Activated CD4-positive, alpha-beta T cell treated with anti-CD3 and anti-CD28 coated beads for 36 hours (primary cell): ENCODE results near the gene PGAP3. TPM values are rescaled to one million over a fixed set of nuclear protein-coding genes. Genes with fewer than 3 reads are reported as not detected.
A peak's percentile ranks its signal among the peaks of the same experiment; 100 is the strongest.

Source experiments
- ATAC-seq: fragments of 200-7000 bp; cut with Tn5 transposase; one replicate; pipeline ENCODE4 v1.10.0; 2021; ENCODE audit warnings: mild to moderate bottlenecking, moderate library complexity
- CTCF ChIA-PET: fragments of 350-600 bp; sonication (Branson Sonifier 250); formaldehyde crosslinking; loops from one replicate; lab custom pipeline; 2021; ENCODE audit warnings: antibody characterized with exemption; lab: Charles Lee
- POLR2A ChIA-PET: fragments of 350-600 bp; sonication (Branson Sonifier 250); formaldehyde crosslinking; loops from one replicate; lab custom pipeline; 2021; ENCODE audit warnings: antibody characterized with exemption, inconsistent platforms; lab: Charles Lee
- DNase-seq: peaks from one replicate; pipeline ENCODE4 v3.0.0-alpha.2; 2020
- H3K27ac Mint-ChIP-seq: one replicate; pipeline ENCODE4 v1.8.0; 2021; ENCODE audit warnings: mixed read lengths
- H3K27me3 Mint-ChIP-seq: one replicate; pipeline ENCODE4 v1.8.0; 2021; ENCODE audit warnings: mixed read lengths
- H3K36me3 Mint-ChIP-seq: one replicate; pipeline ENCODE4 v1.8.0; 2021; ENCODE audit warnings: low read depth, mixed read lengths
- H3K4me1 Mint-ChIP-seq: one replicate; pipeline ENCODE4 v1.8.0; 2021; ENCODE audit warnings: mixed read lengths
- H3K4me3 Mint-ChIP-seq: one replicate; pipeline ENCODE4 v1.8.0; 2021; ENCODE audit warnings: mild to moderate bottlenecking, moderate library complexity, mixed read lengths
- H3K9me3 Mint-ChIP-seq: one replicate; pipeline ENCODE4 v1.8.0; 2021; ENCODE audit warnings: low read depth, mixed read lengths
- intact Hi-C, 2 experiments: fragments of 100-400 bp; cut with DNase I in 1 of 2; cut with micrococcal nuclease in 1 of 2; formaldehyde crosslinking; loops; one replicate each; pipeline versions ENCODE4 v1.14.2 to v1.15.1; 2022 to 2024; cut with DNase I, micrococcal nuclease
- total RNA-seq, 2 experiments: library from RNA; stranded (reverse); gene quantifications; one replicate each; pipeline ENCODE4 v1.2.3, GENCODE V29; 2021

PGAP3 gene
- total RNA-seq, 2 experiments from 2014 or later = 8.6 to 11.9 TPM

DNA sequence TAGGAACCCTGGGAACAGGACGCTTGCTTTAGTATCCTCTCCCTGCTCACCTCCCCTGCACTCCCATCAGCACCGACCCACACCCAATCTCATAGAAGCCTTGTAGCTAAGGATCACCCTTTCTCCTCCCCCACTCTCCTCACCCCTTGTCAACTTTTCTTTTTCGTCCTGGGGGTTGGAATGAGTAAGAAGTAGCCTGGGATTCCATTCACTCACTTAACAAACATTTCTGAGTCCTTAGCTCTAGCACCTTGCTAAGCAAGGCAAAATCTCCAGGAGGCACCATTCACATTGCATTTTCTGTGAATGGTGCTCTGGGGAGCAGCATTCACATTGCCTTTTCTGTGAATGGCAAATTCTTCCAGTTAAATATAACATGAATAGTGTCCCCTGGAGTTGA, 1.1 kb upstream of the PGAP3 start:
- peak overlapping the region; percentile 95 for H3K27ac Mint-ChIP-seq
- ChIA-PET POLR2A (interaction anchor here (0.7 kb wide), 1 partner anchor 34 kb away, joined by 4 read pairs; no protein-coding TSS in a partner anchor), CTCF (interaction anchor here (0.7 to 1.4 kb wide), 2 partner anchors 23 to 42 kb away, joined by 3 to 5 read pairs; no protein-coding TSS in a partner anchor)
- H3K9me3 Mint-ChIP-seq = no peaks in the 10 kb centered on the region
- DNase-seq (no peak), ATAC-seq (no peak)
- peaks cover 19% of the 10 kb centered on the region for H3K4me1 Mint-ChIP-seq
- peaks cover 3% of the 10 kb centered on the region for H3K36me3 Mint-ChIP-seq
- intact Hi-C loops = loop anchor here (1.0 to 5.0 kb wide), 8 partner anchors 41 to 528 kb away; partner anchors contain the start of genes MIEN1 (in 2 of the 2), STARD3 (in 2 of the 2), MED1 (in 1 of the 2) and MED24 (in 1 of the 2)
- H3K27me3 Mint-ChIP-seq = no peaks in the 10 kb centered on the region
- H3K4me3 Mint-ChIP-seq = peak overlapping the region; percentile 86

DNA sequence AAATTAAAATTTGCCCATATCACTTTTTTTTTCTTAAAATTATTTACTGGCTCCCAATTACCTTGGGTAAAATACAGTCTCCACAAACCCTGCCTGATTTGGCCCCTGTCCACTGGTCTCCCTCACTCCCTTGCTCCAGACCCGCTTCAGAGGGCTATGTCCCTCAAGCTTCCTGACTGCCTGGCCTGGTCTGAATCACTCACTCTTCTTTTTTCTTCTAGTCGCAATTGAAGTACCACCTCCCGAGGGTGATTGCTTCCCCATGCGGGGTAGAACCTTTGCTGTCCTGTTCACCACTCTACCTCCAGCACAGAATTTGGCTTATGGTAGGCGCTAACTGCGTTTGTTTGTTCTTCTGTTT, 598 bp upstream of the PGAP3 start:
- ChIA-PET POLR2A (interaction anchor here (0.6 kb wide), 1 partner anchor 20 kb away, joined by 12 read pairs; the partner anchor contains the start of gene PNMT), CTCF (interaction anchor here (0.7 to 1.4 kb wide), 9 partner anchors 13 to 131 kb away, joined by 3 to 5 read pairs (median 3); no protein-coding TSS in a partner anchor)
- Mint-ChIP-seq H3K4me3 (peak overlapping the region; percentile 86), H3K27ac (peak overlapping the region; percentile 95), H3K36me3 (peaks cover 3% of the 10 kb centered on the region), H3K27me3 (no peaks in the 10 kb centered on the region), H3K4me1 (peaks cover 19% of the 10 kb centered on the region), H3K9me3 (no peaks in the 10 kb centered on the region)
- ATAC-seq (no peak), DNase-seq (no peak)
- intact Hi-C loops = loop anchor here (1.0 to 5.0 kb wide), 8 partner anchors 42 to 529 kb away; partner anchors contain the start of genes MIEN1 (in 2 of the 2), STARD3 (in 2 of the 2), MED1 (in 1 of the 2) and MED24 (in 1 of the 2)

DNA sequence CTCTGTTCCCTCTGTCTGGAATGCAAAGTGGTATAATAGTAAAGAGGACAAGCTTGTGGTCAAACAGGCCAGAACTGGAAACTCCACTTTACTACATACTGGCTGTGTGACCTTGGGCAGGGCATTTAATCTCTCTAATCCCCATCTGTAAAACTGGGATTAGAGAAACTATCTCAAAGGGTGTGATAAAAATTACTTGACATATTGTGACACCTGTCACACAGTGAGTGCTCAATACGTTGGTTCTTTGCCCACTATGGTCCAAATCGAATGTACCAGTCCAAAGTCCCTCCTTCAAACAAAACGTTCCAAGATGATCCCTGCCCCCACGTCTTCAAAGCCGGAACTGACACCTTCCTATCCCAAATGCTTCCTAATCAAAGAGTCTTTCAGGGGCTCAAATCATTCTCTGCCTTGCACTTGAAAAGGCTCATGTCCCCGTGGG, 734 bp downstream of the PGAP3 start:
- no peaks in the 10 kb centered on the region for H3K27me3 Mint-ChIP-seq
- ChIA-PET CTCF (interaction anchor here (0.6 to 0.7 kb wide), 2 partner anchors 64 to 154 kb away, joined by 3 read pairs; no protein-coding TSS in a partner anchor), POLR2A (no interaction called here)
- peak overlapping the region; percentile 86 for H3K4me3 Mint-ChIP-seq
- ATAC-seq = no peak
- no peaks in the 10 kb centered on the region for H3K9me3 Mint-ChIP-seq
- peaks cover 19% of the 10 kb centered on the region for H3K4me1 Mint-ChIP-seq
- intact Hi-C loops = loop anchor here (1.0 to 5.0 kb wide), 8 partner anchors 45 to 530 kb away; partner anchors contain the start of genes IKZF3 (in 1 of the 2), LRRC3C (in 1 of the 2), MED24 (in 1 of the 2) and MIEN1 (in 1 of the 2)
- H3K36me3 Mint-ChIP-seq = peaks cover 5% of the 10 kb centered on the region
- peak overlapping the region; percentile 95 for H3K27ac Mint-ChIP-seq
- no peak for DNase-seq

DNA sequence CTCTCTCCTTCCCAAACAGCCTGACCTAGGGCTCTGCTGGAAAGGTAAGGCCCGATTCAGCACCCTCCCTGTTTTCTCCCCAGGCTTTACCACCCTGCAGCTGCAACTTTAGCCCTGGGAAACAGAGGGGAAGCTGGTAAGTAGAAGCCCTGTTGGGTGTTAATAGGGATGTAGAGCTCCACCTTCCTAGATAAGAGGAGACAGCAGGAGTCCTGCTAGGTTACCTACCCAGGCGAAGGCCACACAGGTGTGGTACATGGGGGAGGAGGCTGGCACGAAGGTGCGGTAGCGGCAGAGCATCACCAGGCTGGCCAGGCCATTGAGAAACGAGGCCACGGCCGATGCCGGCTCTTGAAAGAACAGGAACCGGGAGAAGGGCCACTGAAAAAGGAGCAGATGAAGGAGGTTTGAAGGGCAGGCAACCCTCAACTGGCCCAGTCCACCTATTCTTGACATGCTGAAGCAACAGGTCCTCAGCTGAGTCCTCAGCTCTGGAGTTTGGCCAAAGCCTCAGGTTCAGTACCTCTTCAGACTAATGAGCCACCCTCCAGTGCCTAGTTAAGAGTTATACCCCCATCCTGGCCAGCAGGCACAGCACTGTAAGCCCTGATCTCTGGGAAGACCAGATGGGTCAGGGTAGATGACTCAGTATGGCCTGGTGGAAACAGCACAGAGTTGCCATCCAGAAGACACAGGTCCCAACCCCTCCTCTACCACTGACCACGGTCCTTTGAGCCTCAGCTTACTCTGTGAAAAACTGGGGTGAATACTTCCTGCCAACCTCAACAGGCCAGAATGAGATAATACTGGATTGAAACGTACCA, 3.3 kb downstream of the PGAP3 start:
- no peak for ATAC-seq
- no peak for DNase-seq
- intact Hi-C loops = loop anchor here (5.0 kb wide), 4 partner anchors 48 to 533 kb away; partner anchors contain the start of genes MED24 (in 1 of the 2), MIEN1 (in 1 of the 2) and WIPF2 (in 1 of the 2)
- peaks cover 34% of the 10 kb centered on the region for H3K4me1 Mint-ChIP-seq
- no peaks in the 10 kb centered on the region for H3K9me3 Mint-ChIP-seq
- H3K27ac Mint-ChIP-seq = no peak overlapping the region
- peaks cover 9% of the 10 kb centered on the region for H3K36me3 Mint-ChIP-seq
- ChIA-PET CTCF (interaction anchor here (0.7 to 1.4 kb wide), 2 partner anchors 34 to 41 kb away, joined by 3 to 4 read pairs; no protein-coding TSS in a partner anchor), POLR2A (no interaction called here)
- H3K4me3 Mint-ChIP-seq = no peak overlapping the region
- no peaks in the 10 kb centered on the region for H3K27me3 Mint-ChIP-seq

DNA sequence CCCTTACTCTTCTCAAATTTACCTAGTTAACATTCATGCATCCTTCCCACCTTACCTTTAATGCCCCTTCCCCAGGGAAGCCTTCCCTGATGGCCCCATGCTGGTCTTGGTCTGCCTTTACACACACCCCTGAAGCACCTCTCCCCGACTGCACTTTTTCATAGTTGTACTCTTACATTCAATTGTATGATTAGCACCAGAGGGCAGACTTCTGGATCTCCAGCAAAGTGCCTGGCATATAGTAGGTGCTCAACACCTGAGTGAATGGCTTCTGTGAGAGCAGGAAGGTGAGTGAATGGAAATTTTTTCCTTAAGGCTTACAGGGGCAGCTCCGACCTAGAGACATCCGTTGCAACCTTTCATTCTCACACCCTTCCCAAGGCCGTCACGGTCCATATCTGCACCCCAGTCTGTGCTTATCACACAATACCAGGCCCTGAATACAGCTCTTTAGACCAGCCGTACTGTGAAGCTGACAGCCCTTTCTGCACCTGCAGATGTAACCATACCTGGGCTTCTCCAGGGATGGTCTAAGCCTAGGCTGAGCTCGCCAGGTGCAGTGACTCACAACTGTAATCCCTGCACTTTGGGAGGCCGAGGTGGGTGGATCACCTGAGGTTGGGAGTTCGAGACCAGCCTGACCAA, 4.4 kb downstream of the PGAP3 start:
- H3K27me3 Mint-ChIP-seq = no peaks in the 10 kb centered on the region
- H3K9me3 Mint-ChIP-seq = no peaks in the 10 kb centered on the region
- DNase-seq (no peak), ATAC-seq (no peak)
- POLR2A ChIA-PET = no interaction called here
- no peak overlapping the region for H3K4me3 Mint-ChIP-seq
- CTCF ChIA-PET = interaction anchor here (0.6 to 0.8 kb wide), 2 partner anchors 47 to 196 kb away, joined by 3 to 4 read pairs; no protein-coding TSS in a partner anchor
- no peak overlapping the region for H3K27ac Mint-ChIP-seq
- intact Hi-C loops = no loop called here
- H3K4me1 Mint-ChIP-seq = peaks cover 38% of the 10 kb centered on the region
- H3K36me3 Mint-ChIP-seq = peaks cover 12% of the 10 kb centered on the region

DNA sequence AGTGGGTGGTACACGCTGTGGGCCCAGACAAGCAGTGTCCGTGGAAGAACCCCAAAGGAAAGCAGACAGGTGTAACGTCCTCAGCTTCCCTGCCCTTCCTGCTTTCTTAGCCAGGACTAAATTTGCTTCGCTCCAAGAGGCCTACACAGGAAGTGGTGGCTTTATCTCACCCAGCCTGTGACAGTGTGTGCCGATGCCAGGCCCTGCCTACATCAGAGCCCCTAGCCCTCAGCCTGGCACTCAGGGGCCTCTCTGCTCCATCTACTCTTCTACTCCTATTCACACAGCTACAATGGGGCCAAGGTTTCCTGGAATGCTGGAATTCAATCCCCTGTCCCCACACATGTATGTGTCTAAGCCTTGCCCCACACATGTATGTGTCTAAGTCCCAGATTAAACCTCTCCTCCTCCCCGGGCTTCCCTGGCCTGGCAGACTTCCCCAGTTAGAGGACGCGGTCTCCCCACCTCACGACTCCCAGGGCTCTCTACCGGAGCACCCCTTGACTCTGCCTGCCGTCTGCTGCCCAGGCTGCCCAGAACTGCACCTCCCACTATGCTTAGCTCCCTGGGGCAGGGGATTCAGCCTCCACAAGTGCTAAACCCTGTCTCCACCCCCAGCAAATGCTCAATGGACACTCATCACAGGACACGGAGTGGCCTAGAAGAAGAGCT, 8.2 kb downstream of the PGAP3 start:
- H3K27me3 Mint-ChIP-seq = no peaks in the 10 kb centered on the region
- H3K27ac Mint-ChIP-seq = peak overlapping the region; percentile 90
- CTCF ChIA-PET = interaction anchor here (0.6 to 1.8 kb wide), 9 partner anchors 8 to 444 kb away, joined by 3 to 11 read pairs (median 4); partner anchors contain the start of gene PNMT
- POLR2A ChIA-PET = no interaction called here
- DNase-seq (peak; percentile 55), ATAC-seq (peak; percentile 79)
- no peaks in the 10 kb centered on the region for H3K9me3 Mint-ChIP-seq
- peaks cover 56% of the 10 kb centered on the region for H3K4me1 Mint-ChIP-seq
- H3K36me3 Mint-ChIP-seq = peaks cover 9% of the 10 kb centered on the region
- H3K4me3 Mint-ChIP-seq = no peak overlapping the region
- intact Hi-C loops = no loop called here

DNA sequence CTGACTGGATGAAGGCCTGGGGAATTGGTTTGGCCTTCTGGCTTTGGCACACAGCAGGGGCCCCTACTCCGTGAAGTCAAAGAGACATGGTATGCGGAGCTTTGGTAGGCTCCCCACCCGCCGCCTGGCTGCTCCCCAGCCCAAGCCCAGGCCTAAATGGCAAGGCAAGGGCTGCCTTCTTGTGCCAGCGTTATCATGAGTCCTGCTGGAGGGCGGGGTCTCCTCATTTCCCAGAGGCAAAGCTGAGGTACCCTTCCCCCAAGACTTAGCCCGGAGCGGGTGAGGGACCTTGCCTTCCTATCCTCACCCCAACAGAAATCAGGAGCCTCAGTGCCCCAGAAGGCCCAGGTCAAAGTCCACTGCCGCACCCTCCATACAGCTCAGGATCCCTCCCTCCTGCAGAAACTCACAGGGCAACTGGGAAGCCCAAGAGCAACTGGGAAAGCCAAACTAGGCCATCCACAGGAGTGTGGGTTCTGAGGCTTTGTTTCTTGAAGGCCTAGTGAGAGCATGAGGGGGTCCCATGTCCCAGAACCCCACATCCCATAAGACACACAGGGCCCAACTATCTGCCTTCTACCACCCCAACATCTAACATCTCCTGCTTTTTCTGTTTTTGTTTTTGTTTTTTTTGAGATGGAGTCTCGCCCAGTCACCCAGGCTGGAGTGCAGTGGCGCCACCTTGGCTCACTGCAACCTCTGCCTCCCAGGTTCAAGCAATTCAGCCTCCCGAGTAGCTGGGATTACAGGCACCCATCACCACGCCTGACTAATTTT, 9.3 kb downstream of the PGAP3 start:
- H3K27ac Mint-ChIP-seq = peak overlapping the region; percentile 90
- peaks cover 56% of the 10 kb centered on the region for H3K4me1 Mint-ChIP-seq
- DNase-seq (no peak), ATAC-seq (peak; percentile 2)
- H3K9me3 Mint-ChIP-seq = no peaks in the 10 kb centered on the region
- CTCF ChIA-PET = interaction anchor here (0.7 to 1.8 kb wide), 7 partner anchors 10 to 443 kb away, joined by 3 to 11 read pairs (median 5); partner anchors contain the start of gene PNMT
- POLR2A ChIA-PET = no interaction called here
- peaks cover 9% of the 10 kb centered on the region for H3K36me3 Mint-ChIP-seq
- no peaks in the 10 kb centered on the region for H3K27me3 Mint-ChIP-seq
- H3K4me3 Mint-ChIP-seq = no peak overlapping the region
- intact Hi-C loops = no loop called here

DNA sequence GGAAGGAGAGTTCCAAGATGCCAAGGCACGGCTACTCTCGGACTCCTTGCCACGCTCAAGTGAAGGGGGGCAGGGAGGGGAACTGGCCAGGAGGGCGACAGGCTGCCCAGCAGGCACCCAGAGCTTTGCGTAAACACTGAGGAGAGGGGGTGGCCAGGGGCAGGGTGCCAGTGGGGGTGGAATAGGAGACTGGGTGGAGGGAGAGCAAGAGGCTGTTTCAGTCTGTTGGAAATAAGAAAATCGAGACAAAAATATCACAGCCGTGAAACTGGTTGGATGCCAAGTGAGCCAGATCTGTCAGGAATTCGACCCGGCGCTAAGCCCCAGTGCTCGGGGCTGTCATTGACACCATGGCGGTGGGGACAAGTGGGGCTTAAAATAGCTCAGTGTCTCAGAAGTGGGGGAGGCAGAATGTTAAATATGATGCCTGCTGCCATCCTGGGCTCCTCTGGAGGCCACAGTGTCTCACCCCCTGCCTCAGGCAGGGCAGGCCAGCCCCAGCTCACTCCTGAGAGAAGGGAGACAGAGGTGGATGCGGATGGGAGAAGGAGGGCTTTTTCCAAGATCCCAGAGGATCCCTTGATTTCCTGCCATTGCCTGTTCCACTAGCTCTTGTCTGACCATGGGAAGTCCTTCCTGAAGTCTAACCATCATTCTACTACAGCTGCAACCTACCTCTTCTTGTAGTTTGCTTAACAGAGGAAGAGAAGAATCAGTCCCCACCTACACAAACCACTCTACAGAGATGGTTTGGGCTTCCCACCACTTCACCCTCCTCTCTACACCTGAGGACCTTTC, 10.1 kb downstream of the PGAP3 start:
- Mint-ChIP-seq H3K4me3 (no peak overlapping the region), H3K4me1 (peaks cover 56% of the 10 kb centered on the region), H3K27me3 (no peaks in the 10 kb centered on the region), H3K9me3 (no peaks in the 10 kb centered on the region), H3K36me3 (peaks cover 7% of the 10 kb centered on the region), H3K27ac (peak overlapping the region; percentile 37)
- ChIA-PET CTCF (interaction anchor here (0.7 to 2.0 kb wide), 8 partner anchors 9 to 157 kb away, joined by 3 to 8 read pairs (median 4); partner anchors contain the start of gene PNMT), POLR2A (no interaction called here)
- ATAC-seq (no peak), DNase-seq (no peak)
- intact Hi-C loops = no loop called here

DNA sequence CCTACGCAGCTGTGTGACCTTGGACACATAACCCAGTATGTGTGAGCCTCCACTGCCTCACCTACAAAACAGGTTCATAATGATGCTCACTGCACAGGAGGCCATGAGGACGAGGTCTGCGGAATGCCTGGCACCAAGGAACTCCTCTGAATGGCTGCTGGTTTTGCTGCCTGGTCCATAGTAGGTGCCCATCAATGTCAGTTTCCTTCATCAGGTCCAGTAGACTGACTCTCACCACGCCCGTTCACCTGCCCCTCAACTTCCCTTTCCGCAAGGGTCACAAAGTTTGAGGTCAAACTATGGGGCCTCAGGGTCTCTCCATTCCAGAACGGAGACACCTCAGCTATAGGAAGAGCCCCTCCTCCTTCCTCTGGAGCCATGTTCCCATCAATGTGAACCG, 10.8 kb downstream of the PGAP3 start:
- Mint-ChIP-seq H3K27me3 (no peaks in the 10 kb centered on the region), H3K27ac (no peak overlapping the region), H3K4me1 (peaks cover 56% of the 10 kb centered on the region), H3K36me3 (peaks cover 7% of the 10 kb centered on the region), H3K9me3 (no peaks in the 10 kb centered on the region), H3K4me3 (no peak overlapping the region)
- DNase-seq (no peak), ATAC-seq (no peak)
- intact Hi-C loops = no loop called here
- CTCF ChIA-PET = interaction anchor here (0.9 to 2.0 kb wide), 4 partner anchors 8 to 158 kb away, joined by 3 to 8 read pairs (median 4); partner anchors contain the start of gene PNMT
- POLR2A ChIA-PET = no interaction called here
